ENCODE data around the gene TCEA3. TPM values are rescaled to one million over a fixed set of nuclear protein-coding genes. Genes with fewer than 3 reads are reported as not detected.

The TCEA3 gene
- total and polyA plus RNA-seq, 7 experiments from 2014 or later: 20.2 to 59.2 (median 49.3) TPM

GRCh38 chr1:23369335-23370013 lies 55.1 kb downstream of the TCEA3 start, which contains the start of gene ZNF436:
TSS of gene ZNF436 (minus strand) at chr1:23369836. CDS start at chr1:23368005, 1,831 bp downstream.
- POLR2A ChIA-PET: interaction anchor here (0.6 to 3.8 kb wide), 2 partner anchors 25 to 29 kb away, joined by 3 to 62 read pairs; partner anchors contain the start of gene HNRNPR
- Histone ChIP-seq H3K27ac (ENCODE audit: low read depth, low read length) (peak within 1 kb of the TSS; percentile 91), H3K36me3 (ENCODE audit: control insufficient read depth in 2 of 3, insufficient read depth in 3 of 3, low read length in 3 of 3) (peaks cover 0 to 10% (median 0%) of the 10 kb centered on the region in 3 experiments), H3K4me1 (ENCODE audit: control insufficient read depth in 2 of 2, insufficient read depth in 2 of 2, low read length in 2 of 2) (peaks cover 6 to 8% of the 10 kb centered on the region in 2 donors), H3K27me3 (ENCODE audit: control insufficient read depth in 2 of 2, insufficient read depth in 2 of 2, low read length in 2 of 2) (no peaks in the 10 kb centered on the region), H3K4me3 (ENCODE audit: low read length) (peak within 1 kb of the TSS; percentile 100), H3K9me3 (ENCODE audit: control insufficient read depth in 2 of 3, low read length in 3 of 3) (no peaks in the 10 kb centered on the region)
- peaks cover 27 to 41% (median 36%) of the 10 kb centered on the region in 7 donors for H3K4me1 Mint-ChIP-seq
- DNase-seq (peak; percentile 18 to 68 (median 48)), ATAC-seq (no peak)
- H3K27ac Mint-ChIP-seq: peak within 1 kb of the TSS; percentile 93 to 99 (median 97)
- CTCF ChIA-PET: no interaction called here
- H3K9me3 Mint-ChIP-seq: peaks cover 0 to 9% (median 0%) of the 10 kb centered on the region in 11 donors
- peak within 1 kb of the TSS; percentile 87 to 100 (median 97) for H3K4me3 Mint-ChIP-seq
- intact Hi-C loops (cut with micrococcal nuclease): loop anchor here (1.0 to 10.0 kb wide), 11 partner anchors 35 to 1587 kb away; partner anchors contain the start of genes E2F2 (in 2 of the 2), ELOA (in 1 of the 2), LUZP1 (in 1 of the 2) and RPL11 (in 1 of the 2)
- H3K36me3 Mint-ChIP-seq: peaks cover 0 to 31% (median 9%) of the 10 kb centered on the region in 5 donors
- H3K27me3 Mint-ChIP-seq: no peaks in the 10 kb centered on the region

- H3K27ac ChIP-seq (ENCODE audit: low read depth, low read length): peak overlapping the region; percentile 91
- peak overlapping the region; percentile 87 to 100 (median 97) for H3K4me3 Mint-ChIP-seq
- ATAC-seq: peak; percentile 87
- H3K36me3 ChIP-seq (ENCODE audit: control insufficient read depth in 2 of 3, insufficient read depth in 3 of 3, low read length in 3 of 3): peaks cover 0 to 10% (median 0%) of the 10 kb centered on the region in 3 experiments
- peak; percentile 75 to 88 (median 85) for DNase-seq
- peaks cover 6 to 8% of the 10 kb centered on the region in 2 donors for H3K4me1 ChIP-seq (ENCODE audit: control insufficient read depth in 2 of 2, insufficient read depth in 2 of 2, low read length in 2 of 2)
- CTCF ChIA-PET: interaction anchor here (1.2 kb wide), 1 partner anchor 25 kb away, joined by 3 read pairs; the partner anchor contains the start of gene HNRNPR
- H3K4me1 Mint-ChIP-seq: peaks cover 25 to 41% (median 36%) of the 10 kb centered on the region in 7 donors
- H3K27me3 Mint-ChIP-seq: no peaks in the 10 kb centered on the region
- H3K9me3 Mint-ChIP-seq: peaks cover 0 to 11% (median 0%) of the 10 kb centered on the region in 11 donors
- H3K36me3 Mint-ChIP-seq: peaks cover 0 to 37% (median 12%) of the 10 kb centered on the region in 5 donors
- POLR2A ChIA-PET: interaction anchor here (0.6 to 3.8 kb wide), 11 partner anchors 18 to 591 kb away, joined by 3 to 62 read pairs (median 4); partner anchors contain the start of genes HNRNPR, PNRC2, RPL11 and TCEA3
- H3K9me3 ChIP-seq (ENCODE audit: control insufficient read depth in 2 of 3, low read length in 3 of 3): peaks cover 0 to 1% (median 0%) of the 10 kb centered on the region in 3 experiments
- peak overlapping the region; percentile 100 for H3K4me3 ChIP-seq (ENCODE audit: low read length)
- H3K27ac Mint-ChIP-seq: peak overlapping the region; percentile 93 to 99 (median 97)
- H3K27me3 ChIP-seq (ENCODE audit: control insufficient read depth in 2 of 2, insufficient read depth in 2 of 2, low read length in 2 of 2): no peaks in the 10 kb centered on the region
- intact Hi-C loops (cut with micrococcal nuclease): loop anchor here (1.0 to 10.0 kb wide), 21 partner anchors 24 to 1586 kb away; partner anchors contain the start of genes ASAP3 (in 2 of the 2), E2F2 (in 2 of the 2), HNRNPR (in 2 of the 2) and KDM1A (in 2 of the 2)
Observed at GRCh38 chr1:23368562-23369334, 55.8 kb downstream of the TCEA3 start.

GRCh38 chr1:23367791-23368561 lies 56.6 kb downstream of the TCEA3 start:
- peak overlapping the region; percentile 93 to 99 (median 97) for H3K27ac Mint-ChIP-seq
- H3K27me3 ChIP-seq (ENCODE audit: control insufficient read depth in 2 of 2, insufficient read depth in 2 of 2, low read length in 2 of 2): no peaks in the 10 kb centered on the region
- H3K4me1 Mint-ChIP-seq: peaks cover 25 to 41% (median 36%) of the 10 kb centered on the region in 7 donors
- peaks cover under 1 to 18% (median under 1%) of the 10 kb centered on the region in 3 experiments for H3K36me3 ChIP-seq (ENCODE audit: control insufficient read depth in 2 of 3, insufficient read depth in 3 of 3, low read length in 3 of 3)
- peak overlapping the region; percentile 100 for H3K4me3 ChIP-seq (ENCODE audit: low read length)
- H3K9me3 Mint-ChIP-seq: peaks cover 0 to 15% (median 4%) of the 10 kb centered on the region in 11 donors
- intact Hi-C loops (cut with micrococcal nuclease): loop anchor here (1.0 to 10.0 kb wide), 20 partner anchors 24 to 1585 kb away; partner anchors contain the start of genes ASAP3 (in 2 of the 2), E2F2 (in 2 of the 2), HNRNPR (in 2 of the 2) and KDM1A (in 2 of the 2)
- H3K4me1 ChIP-seq (ENCODE audit: control insufficient read depth in 2 of 2, insufficient read depth in 2 of 2, low read length in 2 of 2): peaks cover 6 to 8% of the 10 kb centered on the region in 2 donors
- H3K4me3 Mint-ChIP-seq: peak overlapping the region; percentile 87 to 100 (median 97)
- DNase-seq (peak; percentile 84 to 98 (median 96)), ATAC-seq (peak; percentile 95)
- CTCF ChIA-PET: interaction anchor here (0.6 to 1.2 kb wide), 2 partner anchors 14 to 24 kb away, joined by 3 to 4 read pairs; partner anchors contain the start of gene HNRNPR
- peaks cover 1 to 45% (median 16%) of the 10 kb centered on the region in 5 donors for H3K36me3 Mint-ChIP-seq
- POLR2A ChIA-PET: interaction anchor here (0.6 to 3.8 kb wide), 11 partner anchors 9 to 592 kb away, joined by 3 to 62 read pairs (median 4); partner anchors contain the start of genes HNRNPR, PNRC2, RPL11 and TCEA3
- peaks cover 0 to 9% (median 0%) of the 10 kb centered on the region in 3 experiments for H3K9me3 ChIP-seq (ENCODE audit: control insufficient read depth in 2 of 3, low read length in 3 of 3)
- H3K27me3 Mint-ChIP-seq: no peaks in the 10 kb centered on the region
- H3K27ac ChIP-seq (ENCODE audit: low read depth, low read length): peak overlapping the region; percentile 91

GRCh38 chr1:23367451-23367790 lies 57.1 kb downstream of the TCEA3 start:
- intact Hi-C loops (cut with micrococcal nuclease): loop anchor here in 1 of 2 donors (10.0 kb wide), 1 partner anchor 257 kb away; no protein-coding TSS in a partner anchor
- H3K27ac ChIP-seq (ENCODE audit: low read depth, low read length): peak overlapping the region; percentile 91

GRCh38 chr1:23366598-23366997 lies 58.0 kb downstream of the TCEA3 start:
- ATAC-seq: no peak
- Mint-ChIP-seq H3K4me1 (peaks cover 25 to 41% (median 35%) of the 10 kb centered on the region in 7 donors), H3K9me3 (peaks cover 0 to 27% (median 17%) of the 10 kb centered on the region in 11 donors), H3K36me3 (peaks cover 11 to 55% (median 30%) of the 10 kb centered on the region in 5 donors), H3K27me3 (no peaks in the 10 kb centered on the region), H3K4me3 (peak overlapping the region; percentile 13 to 100 (median 97)), H3K27ac (peak overlapping the region in 4 of 9 donors; percentile 51 to 96 (median 94))
- intact Hi-C loops (cut with micrococcal nuclease): loop anchor here in 1 of 2 donors (10.0 kb wide), 1 partner anchor 258 kb away; no protein-coding TSS in a partner anchor
- peaks cover 6 to 8% of the 10 kb centered on the region in 2 donors for H3K4me1 ChIP-seq (ENCODE audit: control insufficient read depth in 2 of 2, insufficient read depth in 2 of 2, low read length in 2 of 2)
- no peak for DNase-seq
- CTCF ChIA-PET: no interaction called here
- H3K9me3 ChIP-seq (ENCODE audit: control insufficient read depth in 2 of 3, low read length in 3 of 3): peaks cover 8 to 23% (median 10%) of the 10 kb centered on the region in 3 experiments
- H3K27ac ChIP-seq (ENCODE audit: low read depth, low read length): no peak overlapping the region
- POLR2A ChIA-PET: interaction anchor here (3.8 kb wide), 1 partner anchor 22 kb away, joined by 62 read pairs; the partner anchor contains the start of gene HNRNPR
- H3K27me3 ChIP-seq (ENCODE audit: control insufficient read depth in 2 of 2, insufficient read depth in 2 of 2, low read length in 2 of 2): no peaks in the 10 kb centered on the region
- H3K4me3 ChIP-seq (ENCODE audit: low read length): no peak overlapping the region
- H3K36me3 ChIP-seq (ENCODE audit: control insufficient read depth in 2 of 3, insufficient read depth in 3 of 3, low read length in 3 of 3): peaks cover 6 to 31% (median 12%) of the 10 kb centered on the region in 3 experiments

More at GRCh38 chr1:23367451-23367790, 57.1 kb downstream of the TCEA3 start:
- ATAC-seq: no peak
- Histone ChIP-seq H3K4me1 (ENCODE audit: control insufficient read depth in 2 of 2, insufficient read depth in 2 of 2, low read length in 2 of 2) (peaks cover 6 to 8% of the 10 kb centered on the region in 2 donors), H3K4me3 (ENCODE audit: low read length) (peak overlapping the region; percentile 100), H3K36me3 (ENCODE audit: control insufficient read depth in 2 of 3, insufficient read depth in 3 of 3, low read length in 3 of 3) (peaks cover 6 to 24% (median 6%) of the 10 kb centered on the region in 3 experiments), H3K9me3 (ENCODE audit: control insufficient read depth in 2 of 3, low read length in 3 of 3) (peaks cover 0 to 15% (median 3%) of the 10 kb centered on the region in 3 experiments), H3K27me3 (ENCODE audit: control insufficient read depth in 2 of 2, insufficient read depth in 2 of 2, low read length in 2 of 2) (no peaks in the 10 kb centered on the region)
- ChIA-PET POLR2A (interaction anchor here (0.6 to 3.8 kb wide), 5 partner anchors 9 to 324 kb away, joined by 3 to 62 read pairs (median 4); partner anchors contain the start of genes HNRNPR and RPL11), CTCF (interaction anchor here (1.2 kb wide), 1 partner anchor 23 kb away, joined by 3 read pairs; the partner anchor contains the start of gene HNRNPR)
- peak in 2 of 9 donors; percentile 1 to 24 for DNase-seq
- peak overlapping the region; percentile 93 to 99 (median 97) for H3K27ac Mint-ChIP-seq
- H3K9me3 Mint-ChIP-seq: peaks cover 0 to 19% (median 9%) of the 10 kb centered on the region in 11 donors
- peaks cover 25 to 41% (median 36%) of the 10 kb centered on the region in 7 donors for H3K4me1 Mint-ChIP-seq
- H3K36me3 Mint-ChIP-seq: peaks cover 7 to 50% (median 22%) of the 10 kb centered on the region in 5 donors
- H3K27me3 Mint-ChIP-seq: no peaks in the 10 kb centered on the region
- H3K4me3 Mint-ChIP-seq: peak overlapping the region; percentile 87 to 100 (median 97)
